Measurements from ENCODE around the gene MAGI1.

The MAGI1 gene

DNA sequence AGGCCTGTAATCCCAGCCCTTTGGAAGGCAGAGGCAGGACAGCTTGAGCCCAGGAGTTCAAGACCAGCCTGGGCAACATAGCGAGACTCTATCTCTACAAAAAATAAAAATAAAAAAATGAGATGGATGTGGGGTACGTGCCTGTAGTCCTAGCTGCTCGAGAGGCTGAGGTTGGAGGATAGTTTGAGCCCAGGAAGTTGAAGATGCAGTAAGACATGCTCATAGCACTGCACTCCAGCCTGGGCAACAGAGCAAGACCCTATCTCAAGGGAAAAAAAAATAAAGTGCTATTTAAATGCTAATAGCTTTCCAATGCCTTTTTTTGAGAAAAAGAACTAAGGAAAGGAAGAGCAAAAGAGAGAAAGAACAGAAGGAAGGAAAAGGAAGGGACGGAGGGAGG is 94.5 kb downstream of the MAGI1 start:
- no peak for ATAC-seq

GRCh38 chr3:65939801-65940246 is 98.9 kb downstream of the MAGI1 start:
- ATAC-seq, result no peak

DNA sequence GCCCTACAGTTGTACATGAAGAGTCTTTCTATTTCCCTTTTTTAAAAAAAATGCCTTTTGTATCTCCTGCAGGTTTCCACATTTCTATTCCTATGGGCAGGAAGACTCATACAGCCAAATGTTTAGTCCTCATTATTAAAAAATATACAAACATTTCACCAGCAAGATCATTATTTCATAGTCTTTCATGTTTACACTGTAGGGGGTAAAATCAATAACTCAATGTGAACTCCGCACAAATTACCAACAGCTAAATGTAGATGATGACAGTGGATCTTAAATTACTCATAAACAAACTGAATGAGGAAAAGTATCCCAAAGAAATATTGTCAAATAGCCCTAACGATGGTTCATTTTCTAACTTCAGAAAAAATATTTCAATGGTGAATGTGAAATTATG is 99.5 kb downstream of the MAGI1 start:
- no peak for ATAC-seq

- no peak for ATAC-seq
Observed at GRCh38 chr3:65938676-65939075, 100.0 kb downstream of the MAGI1 start.

GRCh38 chr3:65938147-65938546 is 100.6 kb downstream of the MAGI1 start:
- ATAC-seq, result no peak

DNA sequence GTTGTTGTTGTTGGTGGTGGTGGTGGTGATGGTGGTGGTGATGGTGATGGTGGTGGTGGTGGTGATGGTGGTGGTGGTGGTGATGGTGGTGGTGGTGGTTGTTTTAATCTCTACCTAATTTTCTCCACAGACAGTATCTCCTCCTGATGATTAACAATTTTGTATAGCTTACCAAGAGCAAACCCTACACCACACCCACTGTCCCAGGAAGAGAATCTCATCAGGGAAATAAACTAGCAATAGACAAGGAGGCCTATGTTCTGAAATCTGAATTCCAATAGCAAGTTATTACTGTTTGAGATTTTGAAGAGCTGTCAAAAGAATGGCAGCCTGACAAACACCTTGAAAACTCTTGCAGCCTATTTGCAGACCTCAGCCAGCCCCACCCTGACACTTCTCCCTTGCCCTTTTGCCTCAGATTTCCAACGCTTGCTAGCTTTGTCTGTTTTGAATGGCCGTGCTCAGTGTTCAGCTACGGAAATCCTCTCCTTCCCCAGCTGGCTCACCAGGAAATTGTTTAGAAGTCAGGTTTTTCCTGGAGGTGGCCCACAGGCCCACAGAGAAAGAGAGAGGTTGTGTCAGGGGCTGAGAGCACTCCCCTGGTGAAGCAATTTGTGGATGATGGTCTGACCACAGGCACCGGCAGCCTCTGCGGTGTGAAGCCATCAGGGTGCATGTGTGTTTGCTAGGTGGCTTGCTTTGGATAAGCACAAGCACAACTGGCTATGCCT is 101.6 kb downstream of the MAGI1 start:
- ATAC-seq, result no peak

DNA sequence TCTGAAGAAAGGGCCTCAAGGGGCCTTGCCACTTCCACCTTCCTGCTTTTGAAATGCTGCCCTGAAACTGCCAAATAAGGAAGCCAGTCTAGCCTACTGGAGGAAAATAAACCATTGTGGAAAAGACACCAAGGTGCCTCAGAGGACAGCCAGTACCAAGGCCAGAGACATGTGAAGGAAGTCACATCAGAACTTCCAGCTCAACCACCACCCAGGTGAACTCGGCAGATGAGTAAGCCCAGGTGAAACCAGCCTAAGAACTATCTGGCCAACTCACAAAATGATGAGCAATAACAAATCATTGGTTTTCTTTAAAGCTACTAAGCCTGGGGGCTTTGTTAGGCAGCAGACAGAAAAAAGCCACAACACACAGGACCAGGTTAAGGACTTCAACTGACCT is 103.0 kb downstream of the MAGI1 start:
- ATAC-seq, result no peak

GRCh38 chr3:65930648-65931047 is 108.1 kb downstream of the MAGI1 start:
- ATAC-seq, result no peak

- ATAC-seq, result no peak
Observed at GRCh38 chr3:65928110-65928509, 110.6 kb downstream of the MAGI1 start.

- no peak for ATAC-seq
Observed at GRCh38 chr3:65927576-65927975, 111.1 kb downstream of the MAGI1 start.

DNA sequence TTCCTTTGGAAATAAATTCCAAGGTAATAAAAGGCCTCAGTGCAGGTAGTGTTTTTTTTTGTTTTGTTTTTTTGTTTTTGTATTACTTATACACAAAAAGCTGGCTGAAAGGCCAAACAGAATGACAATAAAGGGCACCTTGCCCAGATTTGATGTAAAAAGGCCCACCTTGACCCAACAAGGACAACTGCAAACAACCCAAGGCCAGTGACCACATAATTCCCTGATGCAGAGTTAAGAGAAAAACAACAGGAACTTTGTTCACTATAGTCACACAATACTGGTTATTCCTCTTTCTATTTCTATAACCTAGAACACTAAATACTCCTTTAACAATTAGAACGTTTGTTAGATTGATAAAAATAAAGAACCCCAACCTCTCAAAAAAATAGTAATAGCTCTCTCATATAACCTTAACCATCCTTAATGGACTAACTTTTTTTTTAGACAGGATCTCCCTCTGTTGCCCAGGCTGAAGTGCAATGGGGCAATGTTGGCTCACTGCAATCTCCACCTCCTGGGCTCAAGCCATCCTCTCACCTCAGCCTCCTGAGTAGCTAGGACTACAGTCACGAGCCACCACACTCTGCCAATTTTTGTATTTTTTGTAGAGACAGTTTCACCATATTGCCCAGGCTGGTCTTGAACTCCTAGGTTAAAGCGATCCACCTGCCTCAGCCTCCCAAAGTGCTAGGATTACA is 113.3 kb downstream of the MAGI1 start:
- ATAC-seq, result no peak

- no peak for ATAC-seq
Observed at GRCh38 chr3:65924762-65925161, 114.0 kb downstream of the MAGI1 start.

DNA sequence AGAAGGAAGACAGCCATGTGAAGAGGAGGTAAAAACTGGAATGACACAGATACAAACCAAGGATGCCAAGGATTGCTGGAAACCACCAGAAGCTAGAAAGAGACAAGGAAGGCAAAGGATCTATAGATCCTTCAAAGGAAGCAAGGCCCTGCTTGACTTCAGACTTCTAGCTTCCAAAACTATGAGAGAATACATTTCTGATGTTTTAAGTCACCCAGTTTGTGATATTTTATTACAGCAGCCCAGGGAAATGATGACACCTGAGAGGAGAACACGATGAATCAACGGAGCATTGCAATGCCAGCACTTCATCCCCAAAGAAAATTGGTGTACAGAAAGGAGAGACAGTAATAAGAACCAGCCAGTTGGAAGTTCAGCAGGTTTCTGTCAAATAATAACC is 116.3 kb downstream of the MAGI1 start:
- no peak for ATAC-seq

DNA sequence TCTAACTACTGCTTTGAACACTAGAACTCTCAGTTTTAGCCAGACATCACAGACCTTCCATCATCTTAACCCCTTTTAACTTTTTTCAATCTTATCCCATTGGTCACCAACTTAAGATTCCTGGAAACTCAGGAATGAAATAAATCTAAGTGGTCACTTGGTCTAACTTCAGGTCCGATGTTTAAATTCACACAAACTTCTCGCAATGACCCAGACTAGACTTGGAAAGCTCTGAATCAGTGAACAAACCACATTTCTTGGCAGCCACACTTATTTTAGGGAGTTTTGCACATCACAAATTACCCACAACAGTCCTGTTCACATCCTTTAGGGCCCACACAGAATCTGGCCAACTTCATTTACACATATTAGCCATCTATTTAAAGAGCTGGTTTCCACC is 118.9 kb downstream of the MAGI1 start:
- ATAC-seq, result no peak

DNA sequence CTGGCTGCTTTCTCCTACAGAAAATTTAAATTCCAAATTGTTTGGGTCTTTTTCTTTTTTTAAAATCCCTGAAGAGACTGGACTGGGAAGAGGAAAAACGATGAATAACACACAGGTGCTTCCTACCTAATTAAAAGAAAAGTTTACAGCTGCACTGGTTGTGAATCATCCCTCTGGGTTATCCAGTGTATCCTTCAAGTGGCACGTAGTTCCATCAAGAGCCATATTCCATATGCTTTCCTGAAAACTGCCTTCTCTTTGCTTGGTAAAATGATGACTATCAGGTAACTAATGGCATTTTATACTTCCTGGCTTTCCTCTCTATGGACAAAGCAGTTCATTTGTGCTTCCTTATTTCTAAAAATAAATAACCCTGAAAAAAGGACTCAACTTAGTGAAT is 123.2 kb downstream of the MAGI1 start:
- no peak for ATAC-seq

- ATAC-seq, result no peak
Observed at GRCh38 chr3:65914740-65915367, 123.9 kb downstream of the MAGI1 start.

GRCh38 chr3:65914032-65914739 is 124.5 kb downstream of the MAGI1 start:
- ATAC-seq, result no peak

GRCh38 chr3:65912647-65913046 is 126.1 kb downstream of the MAGI1 start:
- no peak for ATAC-seq

DNA sequence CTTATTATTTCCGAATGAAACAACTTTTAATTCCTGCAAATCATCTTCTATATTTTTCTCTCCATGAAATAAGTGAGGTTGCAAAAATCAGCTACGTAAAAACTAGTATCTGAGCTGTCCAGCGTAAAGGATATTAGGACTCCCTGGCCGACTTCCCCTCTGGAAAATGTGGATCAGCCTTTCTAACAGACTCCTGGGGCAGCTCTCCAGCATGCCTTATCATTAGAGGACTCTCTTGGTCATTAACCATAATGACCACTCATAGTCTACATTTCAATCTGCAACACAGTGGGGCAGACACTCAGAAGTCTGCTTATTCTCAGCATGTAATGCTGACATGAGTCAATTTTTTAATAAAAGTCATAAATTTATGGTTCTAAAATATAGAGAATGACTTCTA is 130.1 kb downstream of the MAGI1 start:
- no peak for ATAC-seq

GRCh38 chr3:65907232-65908130 is 131.2 kb downstream of the MAGI1 start:
- no peak for ATAC-seq

- no peak for ATAC-seq
Observed at GRCh38 chr3:65905771-65906170, 132.9 kb downstream of the MAGI1 start.

DNA sequence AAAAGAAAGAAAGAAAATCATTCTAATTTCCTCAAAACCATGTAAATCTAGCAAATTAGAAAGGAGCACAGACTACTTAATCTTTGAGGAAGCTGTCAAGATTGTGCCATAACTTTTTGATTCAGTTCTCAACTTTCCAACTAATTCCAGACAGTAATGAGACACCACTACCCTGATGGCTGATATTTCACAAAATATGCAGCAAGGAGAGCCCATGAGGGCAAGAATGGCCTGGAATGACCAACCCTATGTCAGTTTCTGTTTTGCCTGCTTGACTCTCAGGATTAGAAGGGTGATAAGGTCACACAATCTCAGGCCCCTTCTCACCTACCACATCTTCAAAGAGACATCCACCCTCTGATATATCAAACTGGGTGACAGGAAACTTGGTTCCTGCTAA is 134.7 kb downstream of the MAGI1 start:
- no peak for ATAC-seq
